Measurements from ENCODE around the gene PARP15. TPM values are rescaled to one million over a fixed set of nuclear protein-coding genes. Genes with fewer than 3 reads are reported as not detected.
"Not testable (repeated sequence)": the region's sequence is repeated elsewhere in the genome, so short reads cannot be mapped to it uniquely, and the experiment has no call there.

The PARP15 gene
- total and polyA plus RNA-seq, 4 donors = 0.13 to 7.3 (median 1.3) TPM

- H3K27me3 ChIP-seq (ENCODE audit: control insufficient read depth in 1 of 2, insufficient read depth in 2 of 2, low read length in 1 of 2); H3K27ac ChIP-seq (ENCODE audit: low read depth in 1 of 2, low read length in 2 of 2); DNase-seq; H3K36me3 ChIP-seq (ENCODE audit: control insufficient read depth in 1 of 2, insufficient read depth in 2 of 2, low read length in 1 of 2); H3K4me3 ChIP-seq (ENCODE audit: low read length in 2 of 2); H3K9me3 ChIP-seq (ENCODE audit: control insufficient read depth, low read length); H3K4me1 ChIP-seq (ENCODE audit: control insufficient read depth in 1 of 2, insufficient read depth in 2 of 2, low read length in 2 of 2); intact Hi-C loops (cut with DNase I); ATAC-seq (ENCODE audit: low FRiP score): not testable (repeated sequence)
- 94 to 95% methylated on average over 4 of the region's 4 CpGs for WGBS, 2 donors
Measured at GRCh38 chr3:122658336-122658735, 80.9 kb downstream of the PARP15 start.

- intact Hi-C loops (cut with DNase I) = no loop called here
- Histone ChIP-seq H3K27me3 (ENCODE audit: control insufficient read depth in 1 of 2, insufficient read depth in 2 of 2, low read length in 1 of 2) (no peaks in the 10 kb centered on the region), H3K36me3 (ENCODE audit: control insufficient read depth in 1 of 2, insufficient read depth in 2 of 2, low read length in 1 of 2) (no peaks in the 10 kb centered on the region), H3K4me1 (ENCODE audit: control insufficient read depth in 1 of 2, insufficient read depth in 2 of 2, low read length in 2 of 2) (no peaks in the 10 kb centered on the region), H3K4me3 (ENCODE audit: low read length in 2 of 2) (no peak overlapping the region), H3K27ac (ENCODE audit: low read depth in 1 of 2, low read length in 2 of 2) (no peak overlapping the region), H3K9me3 (ENCODE audit: control insufficient read depth, low read length) (no peaks in the 10 kb centered on the region)
- DNase-seq = no peak
- no peak for ATAC-seq (ENCODE audit: low FRiP score)
- WGBS, 2 donors = 51 to 54% methylated on average over 14 of the region's 14 CpGs
Measured at GRCh38 chr3:122660297-122660974, 83.0 kb downstream of the PARP15 start.

GRCh38 chr3:122661633-122662032 is 84.2 kb downstream of the PARP15 start:
- Histone ChIP-seq H3K27ac (ENCODE audit: low read depth in 1 of 2, low read length in 2 of 2) (no peak overlapping the region), H3K9me3 (ENCODE audit: control insufficient read depth, low read length) (no peaks in the 10 kb centered on the region), H3K4me1 (ENCODE audit: control insufficient read depth in 1 of 2, insufficient read depth in 2 of 2, low read length in 2 of 2) (no peaks in the 10 kb centered on the region), H3K27me3 (ENCODE audit: control insufficient read depth in 1 of 2, insufficient read depth in 2 of 2, low read length in 1 of 2) (no peaks in the 10 kb centered on the region), H3K4me3 (ENCODE audit: low read length in 2 of 2) (no peak overlapping the region), H3K36me3 (ENCODE audit: control insufficient read depth in 1 of 2, insufficient read depth in 2 of 2, low read length in 1 of 2) (no peaks in the 10 kb centered on the region)
- intact Hi-C loops (cut with DNase I) = no loop called here
- 88 to 90% methylated on average over 13 of the region's 13 CpGs for WGBS, 2 donors
- DNase-seq (peak in 1 of 2 donors; percentile 59), ATAC-seq (ENCODE audit: low FRiP score) (no peak)

- Histone ChIP-seq H3K9me3 (ENCODE audit: control insufficient read depth, low read length) (no peaks in the 10 kb centered on the region), H3K27me3 (ENCODE audit: control insufficient read depth in 1 of 2, insufficient read depth in 2 of 2, low read length in 1 of 2) (no peaks in the 10 kb centered on the region), H3K4me1 (ENCODE audit: control insufficient read depth in 1 of 2, insufficient read depth in 2 of 2, low read length in 2 of 2) (no peaks in the 10 kb centered on the region), H3K36me3 (ENCODE audit: control insufficient read depth in 1 of 2, insufficient read depth in 2 of 2, low read length in 1 of 2) (no peaks in the 10 kb centered on the region), H3K27ac (ENCODE audit: low read depth in 1 of 2, low read length in 2 of 2) (no peak overlapping the region), H3K4me3 (ENCODE audit: low read length in 2 of 2) (no peak overlapping the region)
- intact Hi-C loops (cut with DNase I) = no loop called here
- ATAC-seq (ENCODE audit: low FRiP score) = no peak
- no peak for DNase-seq
- WGBS, 2 donors = 45 to 47% methylated on average over 2 of the region's 2 CpGs
Measured at GRCh38 chr3:122662505-122662904, 85.1 kb downstream of the PARP15 start.

GRCh38 chr3:122665226-122665786 is 87.9 kb downstream of the PARP15 start:
- no peak overlapping the region for H3K4me3 ChIP-seq (ENCODE audit: low read length in 2 of 2)
- no peaks in the 10 kb centered on the region for H3K4me1 ChIP-seq (ENCODE audit: control insufficient read depth in 1 of 2, insufficient read depth in 2 of 2, low read length in 2 of 2)
- H3K36me3 ChIP-seq (ENCODE audit: control insufficient read depth in 1 of 2, insufficient read depth in 2 of 2, low read length in 1 of 2) = no peaks in the 10 kb centered on the region
- intact Hi-C loops (cut with DNase I) = no loop called here
- H3K9me3 ChIP-seq (ENCODE audit: control insufficient read depth, low read length) = no peaks in the 10 kb centered on the region
- H3K27me3 ChIP-seq (ENCODE audit: control insufficient read depth in 1 of 2, insufficient read depth in 2 of 2, low read length in 1 of 2) = no peaks in the 10 kb centered on the region
- ATAC-seq (ENCODE audit: low FRiP score) = no peak
- no peak overlapping the region for H3K27ac ChIP-seq (ENCODE audit: low read depth in 1 of 2, low read length in 2 of 2)
- no peak for DNase-seq
- 48 to 50% methylated on average over 4 of the region's 4 CpGs for WGBS, 2 donors

- Histone ChIP-seq H3K9me3 (ENCODE audit: control insufficient read depth, low read length) (no peaks in the 10 kb centered on the region), H3K36me3 (ENCODE audit: control insufficient read depth in 1 of 2, insufficient read depth in 2 of 2, low read length in 1 of 2) (no peaks in the 10 kb centered on the region), H3K4me3 (ENCODE audit: low read length in 2 of 2) (no peak overlapping the region), H3K27ac (ENCODE audit: low read depth in 1 of 2, low read length in 2 of 2) (no peak overlapping the region), H3K4me1 (ENCODE audit: control insufficient read depth in 1 of 2, insufficient read depth in 2 of 2, low read length in 2 of 2) (no peaks in the 10 kb centered on the region), H3K27me3 (ENCODE audit: control insufficient read depth in 1 of 2, insufficient read depth in 2 of 2, low read length in 1 of 2) (no peaks in the 10 kb centered on the region)
- intact Hi-C loops (cut with DNase I) = no loop called here
- no peak for ATAC-seq (ENCODE audit: low FRiP score)
- no peak for DNase-seq
Measured at GRCh38 chr3:122665881-122666280, 88.4 kb downstream of the PARP15 start.

- Histone ChIP-seq H3K9me3 (ENCODE audit: control insufficient read depth, low read length) (no peaks in the 10 kb centered on the region), H3K4me3 (ENCODE audit: low read length in 2 of 2) (no peak overlapping the region), H3K4me1 (ENCODE audit: control insufficient read depth in 1 of 2, insufficient read depth in 2 of 2, low read length in 2 of 2) (no peaks in the 10 kb centered on the region), H3K36me3 (ENCODE audit: control insufficient read depth in 1 of 2, insufficient read depth in 2 of 2, low read length in 1 of 2) (no peaks in the 10 kb centered on the region), H3K27me3 (ENCODE audit: control insufficient read depth in 1 of 2, insufficient read depth in 2 of 2, low read length in 1 of 2) (no peaks in the 10 kb centered on the region), H3K27ac (ENCODE audit: low read depth in 1 of 2, low read length in 2 of 2) (no peak overlapping the region)
- DNase-seq (no peak), ATAC-seq (ENCODE audit: low FRiP score) (no peak)
- WGBS, 2 donors = 79 to 84% methylated on average over 8 of the region's 8 CpGs
- intact Hi-C loops (cut with DNase I) = no loop called here
Measured at GRCh38 chr3:122668930-122669730, 91.7 kb downstream of the PARP15 start.

GRCh38 chr3:122671553-122671952 is 94.1 kb downstream of the PARP15 start:
- Histone ChIP-seq H3K4me3 (ENCODE audit: low read length in 2 of 2) (no peak overlapping the region), H3K4me1 (ENCODE audit: control insufficient read depth in 1 of 2, insufficient read depth in 2 of 2, low read length in 2 of 2) (no peaks in the 10 kb centered on the region), H3K9me3 (ENCODE audit: control insufficient read depth, low read length) (peaks cover 1% of the 10 kb centered on the region), H3K27me3 (ENCODE audit: control insufficient read depth in 1 of 2, insufficient read depth in 2 of 2, low read length in 1 of 2) (no peaks in the 10 kb centered on the region), H3K27ac (ENCODE audit: low read depth in 1 of 2, low read length in 2 of 2) (no peak overlapping the region), H3K36me3 (ENCODE audit: control insufficient read depth in 1 of 2, insufficient read depth in 2 of 2, low read length in 1 of 2) (no peaks in the 10 kb centered on the region)
- 47 to 49% methylated on average over 2 of the region's 2 CpGs for WGBS, 2 donors
- DNase-seq (no peak), ATAC-seq (ENCODE audit: low FRiP score) (no peak)
- intact Hi-C loops (cut with DNase I) = no loop called here

GRCh38 chr3:122674339-122674738 is 96.9 kb downstream of the PARP15 start:
- WGBS, 2 donors = 63 to 65% methylated on average over 3 of the region's 3 CpGs
- no peak for ATAC-seq (ENCODE audit: low FRiP score)
- no peaks in the 10 kb centered on the region for H3K4me1 ChIP-seq (ENCODE audit: control insufficient read depth in 1 of 2, insufficient read depth in 2 of 2, low read length in 2 of 2)
- intact Hi-C loops (cut with DNase I) = no loop called here
- DNase-seq = no peak
- no peaks in the 10 kb centered on the region for H3K27me3 ChIP-seq (ENCODE audit: control insufficient read depth in 1 of 2, insufficient read depth in 2 of 2, low read length in 1 of 2)
- H3K27ac ChIP-seq (ENCODE audit: low read depth in 1 of 2, low read length in 2 of 2) = no peak overlapping the region
- H3K9me3 ChIP-seq (ENCODE audit: control insufficient read depth, low read length) = peaks cover 1% of the 10 kb centered on the region
- H3K4me3 ChIP-seq (ENCODE audit: low read length in 2 of 2) = no peak overlapping the region
- H3K36me3 ChIP-seq (ENCODE audit: control insufficient read depth in 1 of 2, insufficient read depth in 2 of 2, low read length in 1 of 2) = no peaks in the 10 kb centered on the region
